Heart right ventricle (tissue), 16 donors: ENCODE data around the gene OAF. TPM values are rescaled to one million over a fixed set of nuclear protein-coding genes. Genes with fewer than 3 reads are reported as not detected.

Source experiments
- ATAC-seq, 8 donors: fragments of 200-7000 bp; cut with Tn5 transposase; one replicate each; pipeline ENCODE4 v1.9.1; 2020; ENCODE audit warnings: mild to moderate bottlenecking in 8 of 8, moderate library complexity in 8 of 8, moderate number of reproducible peaks in 1 of 8
- DNase-seq, 2 donors: peaks; one replicate each; pipeline ENCODE4 v3.0.0-alpha.2; 2020
- H3K27ac ChIP-seq, 10 donors: fragments of 200-600 bp; sonication (generic) in 2 of 10; one replicate each; pipeline versions ENCODE4 v1.5.0 to v1.8.0; 2020 to 2022; ENCODE audit warnings: mild to moderate bottlenecking in 3 of 10
- H3K27me3 ChIP-seq, 7 donors: fragments of 200-600 bp; one replicate each; pipeline ENCODE4 v1.8.0; 2021 to 2022; ENCODE audit warnings: mild to moderate bottlenecking in 2 of 7
- H3K36me3 ChIP-seq, 9 donors: fragments of 200-600 bp; sonication (generic) in 1 of 9; one replicate each; pipeline versions ENCODE4 v1.5.0 to v1.8.0; 2020 to 2022; ENCODE audit warnings: mild to moderate bottlenecking in 2 of 9
- H3K4me1 ChIP-seq, 9 donors: fragments of 200-600 bp; sonication (generic) in 1 of 9; one replicate each; pipeline versions ENCODE4 v1.5.0 to v1.8.0; 2020 to 2022; ENCODE audit warnings: mild to moderate bottlenecking in 4 of 9
- H3K4me3 ChIP-seq, 10 donors: fragments of 200-600 bp; sonication (generic) in 2 of 10; one replicate each; pipeline versions ENCODE4 v1.5.0 to v1.8.0; 2020 to 2022; ENCODE audit warnings: mild to moderate bottlenecking in 7 of 10, moderate library complexity in 2 of 10
- H3K9me3 ChIP-seq, 11 donors: fragments of 200-600 bp in 10 of 11; sonication (generic) in 2 of 11; one replicate each; pipeline versions ENCODE4 v1.5.0 to v1.8.0; 2013 to 2022; ENCODE audit warnings: mild to moderate bottlenecking in 2 of 11, control low read depth in 1 of 11, moderate library complexity in 1 of 11
- CTCF ChIP-seq, 9 donors: fragments of 200-600 bp; sonication (generic) in 2 of 9; IDR thresholded peaks; one replicate each; pipeline versions ENCODE4 v1.5.0 to v1.8.0; 2021 to 2022; ENCODE audit warnings: antibody characterized with exemption in 9 of 9, mild to moderate bottlenecking in 5 of 9, moderate library complexity in 1 of 9
- WGBS, 2 donors: extraction: QIAGEN DNeasy Blood & Tissue Kit; methylation state at CpG; one replicate each; pipeline ENCODE4 v1.1.7; 2013; ENCODE audit warnings: inconsistent platforms in 1 of 2; 5-methylcytosine and 5-hydroxymethylcytosine counted together
- intact Hi-C, 10 donors: fragments of 100-400 bp; cut with DNase I; formaldehyde crosslinking; loops; one replicate each; pipeline versions ENCODE4 v1.11.1 to v1.14.2; 2022
- polyA plus RNA-seq, 2 donors: library from polyadenylated mRNA; stranded (reverse); fragments of 200-250 nt; gene quantifications; one replicate each; pipeline ENCODE4 v1.2.3, GENCODE V29; 2013
- total RNA-seq, 10 donors: library from RNA; stranded (reverse); fragmentation: NEBNext Ultra II Directional in 3 of 10; extraction: Animal tissue kit (Norgen Biotek cat#: 25700) in 3 of 10; gene quantifications; one replicate each; pipeline versions ENCODE4 v1.2.1 to v1.2.4, GENCODE V29; 2021 to 2023
- donor health status: Arrhythmogenic right ventricular cardiomyopathy.
- donor health status: ischemic (EF 13 %, LVEDD 7.1; RV severe dilation, severe dysfunction).
- donor health status: healthy with polysubstance abuse.
- donor health status: DM: no; HTN: yes; CAD: no.
- donor health status: DM: no; HTN: no; CAD: no.
- donor health status: ischemic (EF 25% LVEDD 6.9; RV normal size, moderate dysfunction).
- donor health status: ischemic (EF 25% LVEDD 5.7; RV mildly dilated, moderate dysfunction).
- donor health status: healthy.
- donor health status: DM: yes; HTN: yes; CAD: no.
- donor health status: Ischemic cardiomyopathy.
- donor health status: ischemic (EF 35%, LVEDD 5.7; RV mildly dilated, moderate dysfunction).
- donor health status: nonischemic (EF 11% LVEDD 7.7; RV severe dilation, severe dysfunction).
- donor health status: DM: yes; HTN: yes; CAD: no.
- donor health status: PGD.
- donor health status: ischemic (EF 29% LVEDD 5.4; RV normal size, mild dysfunction).
- donor health status: nonischemic (EF 23%, LVEDD 6.1; RV moderate dilation, normal function).

The OAF gene
- total and polyA plus RNA-seq, 12 donors = 8.4 to 41.6 (median 15.3) TPM

GRCh38 chr11:120205596-120206161, 5.2 kb upstream of the OAF start:
- 90 to 95% methylated on average over 7 of the region's 7 CpGs for WGBS, 2 donors
- Histone ChIP-seq H3K4me1 (peaks cover 4 to 37% (median 29%) of the 10 kb centered on the region in 9 donors), H3K4me3 (no peak overlapping the region), H3K36me3 (no peaks in the 10 kb centered on the region), H3K9me3 (no peaks in the 10 kb centered on the region), H3K27ac (no peak overlapping the region), H3K27me3 (peaks cover 0 to 4% (median 0%) of the 10 kb centered on the region in 7 donors)
- intact Hi-C loops = no loop called here
- TF ChIP-seq CTCF (IDR thresholded peaks at IDR 0.05) = no peak
- DNase-seq (no peak), ATAC-seq (no peak)

GRCh38 chr11:120207512-120207911, 3.3 kb upstream of the OAF start:
- no peak for ATAC-seq
- peaks cover 0 to 7% (median 0%) of the 10 kb centered on the region in 7 donors for H3K27me3 ChIP-seq
- no peak overlapping the region for H3K4me3 ChIP-seq
- no peaks in the 10 kb centered on the region for H3K9me3 ChIP-seq
- intact Hi-C loops = no loop called here
- H3K27ac ChIP-seq = peak overlapping the region in 5 of 10 donors; percentile 41 to 88 (median 84)
- DNase-seq = no peak
- no peak for TF ChIP-seq CTCF (IDR thresholded peaks at IDR 0.05)
- WGBS, 2 donors = 94% methylated on average over 7 of the region's 7 CpGs
- H3K36me3 ChIP-seq = no peaks in the 10 kb centered on the region
- H3K4me1 ChIP-seq = peaks cover 4 to 44% (median 31%) of the 10 kb centered on the region in 9 donors

GRCh38 chr11:120208001-120208441, 2.8 kb upstream of the OAF start:
- no peak for TF ChIP-seq CTCF (IDR thresholded peaks at IDR 0.05)
- Histone ChIP-seq H3K4me3 (no peak overlapping the region), H3K9me3 (no peaks in the 10 kb centered on the region), H3K27me3 (peaks cover 0 to 7% (median 0%) of the 10 kb centered on the region in 7 donors), H3K27ac (peak overlapping the region in 6 of 10 donors; percentile 41 to 92 (median 85)), H3K4me1 (peaks cover 4 to 49% (median 31%) of the 10 kb centered on the region in 9 donors), H3K36me3 (no peaks in the 10 kb centered on the region)
- DNase-seq = no peak
- peak in 3 of 8 donors; percentile 5 to 17 (median 7) for ATAC-seq
- 35 to 48% methylated on average over 13 of the region's 13 CpGs for WGBS, 2 donors
- intact Hi-C loops = no loop called here

- Histone ChIP-seq H3K36me3 (no peaks in the 10 kb centered on the region), H3K4me1 (peaks cover 4 to 56% (median 37%) of the 10 kb centered on the region in 9 donors), H3K4me3 (no peak overlapping the region), H3K27ac (peak overlapping the region in 7 of 10 donors; percentile 35 to 92 (median 84)), H3K9me3 (no peaks in the 10 kb centered on the region), H3K27me3 (peaks cover 0 to 7% (median 0%) of the 10 kb centered on the region in 7 donors)
- WGBS, 2 donors = 42 to 56% methylated on average over 6 of the region's 6 CpGs
- DNase-seq (no peak), ATAC-seq (peak in 5 of 8 donors; percentile 32 to 65 (median 42))
- TF ChIP-seq CTCF (IDR thresholded peaks at IDR 0.05) = no peak
- intact Hi-C loops = no loop called here
Measured at GRCh38 chr11:120208777-120209176, 2.1 kb upstream of the OAF start.
